Uterus (tissue), 4 donors: ENCODE data around the gene GABRB3. TPM values are rescaled to one million over a fixed set of nuclear protein-coding genes. Genes with fewer than 3 reads are reported as not detected.

ENCODE experiments used
- DNase-seq, 2 donors: peaks; one replicate each; pipeline ENCODE4 v3.0.0-alpha.2; 2019 to 2020
- H3K27ac ChIP-seq, 2 donors: fragments of 200-600 bp; sonication (generic); 1 replicate in 1 of 2; 2 replicates in 1 of 2; pipeline ENCODE4 v1.5.1; 2016 to 2018
- H3K27me3 ChIP-seq, 2 donors: fragments of 200-600 bp; sonication (generic); one replicate each; pipeline ENCODE4 v1.5.1; 2018 to 2019; ENCODE audit warnings: control low read depth in 1 of 2
- H3K36me3 ChIP-seq, 2 donors: fragments of 200-600 bp; sonication (generic); one replicate each; pipeline ENCODE4 v1.5.1; 2019; ENCODE audit warnings: control low read depth in 1 of 2
- H3K4me1 ChIP-seq, 2 donors: fragments of 200-600 bp; sonication (generic); one replicate each; pipeline ENCODE4 v1.5.1; 2018 to 2019; ENCODE audit warnings: control low read depth in 1 of 2
- H3K4me3 ChIP-seq, 2 donors: fragments of 200-600 bp; sonication (generic); 1 replicate in 1 of 2; 2 replicates in 1 of 2; pipeline ENCODE4 v1.5.1; 2018 to 2019; ENCODE audit warnings: mild to moderate bottlenecking in 1 of 2
- H3K9me3 ChIP-seq, 2 donors: fragments of 200-600 bp; sonication (generic); one replicate each; pipeline ENCODE4 v1.5.1; 2019; ENCODE audit warnings: control low read depth in 1 of 2
- CTCF ChIP-seq, 4 experiments: fragments of 200-600 bp in 2 of 4; fragments of 450-650 bp in 2 of 4; sonication (generic) in 2 of 4; IDR thresholded peaks; one replicate each; pipeline ENCODE4 v1.5.1; 2016 to 2019; ENCODE audit warnings: antibody characterized with exemption in 4 of 4, mild to moderate bottlenecking in 2 of 4, moderate library complexity in 1 of 4
- POLR2A ChIP-seq, 2 donors: fragments of 450-650 bp; IDR thresholded peaks; one replicate each; pipeline ENCODE4 v1.6.1; 2016; ENCODE audit warnings: antibody characterized with exemption in 2 of 2, mild to moderate bottlenecking in 1 of 2, moderate library complexity in 1 of 2
- intact Hi-C: fragments of 100-400 bp; cut with DNase I; formaldehyde crosslinking; loops from one replicate; pipeline ENCODE4 v1.15.1; 2023; ENCODE audit warnings: low total_unique reads
- total RNA-seq, 4 donors: library from RNA; depleted of rRNA in 3 of 4; stranded (reverse); fragments of >200 nt in 3 of 4; gene quantifications; one replicate each; pipeline versions ENCODE4 v1.1.0 to v1.2.4, GENCODE V29; 2014 to 2023
- donor health status: DM: yes; HTN: yes; CAD: no.

Gene GABRB3
- total RNA-seq, 4 donors from 2014 or later: 1.7 to 6.2 (median 1.8) TPM; not detected in 1

GRCh38 chr15:26716069-26716468 lies 56.8 kb downstream of the GABRB3 start:
- no peak for DNase-seq
- Histone ChIP-seq H3K4me1 (no peaks in the 10 kb centered on the region), H3K4me3 (no peak overlapping the region), H3K27ac (no peak overlapping the region), H3K9me3 (no peaks in the 10 kb centered on the region), H3K36me3 (no peaks in the 10 kb centered on the region), H3K27me3 (no peaks in the 10 kb centered on the region)
- intact Hi-C loops: no loop called here
- TF ChIP-seq CTCF (IDR thresholded peaks at IDR 0.05) (no peak), POLR2A (IDR thresholded peaks at IDR 0.05) (no peak)

DNA sequence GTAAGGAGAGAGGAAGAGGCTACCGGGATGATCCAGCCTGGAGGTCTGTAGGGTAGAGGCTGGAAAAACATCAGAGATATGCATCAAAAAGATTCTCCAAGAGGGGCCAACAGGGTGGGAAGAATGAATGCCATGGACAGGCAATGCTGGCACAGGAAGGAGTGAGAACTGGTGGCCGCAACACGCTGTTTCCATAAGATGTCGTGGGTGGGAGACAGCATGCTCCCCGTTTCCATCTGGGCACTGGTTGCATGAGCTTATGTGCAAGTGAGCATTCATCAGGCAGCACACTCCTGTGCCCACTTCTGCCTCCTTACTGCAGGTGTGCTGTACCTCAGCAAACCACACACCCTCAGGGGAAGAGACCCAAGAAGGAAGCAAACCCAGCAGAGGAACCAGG lies 59.4 kb downstream of the GABRB3 start:
- Histone ChIP-seq H3K27me3 (no peaks in the 10 kb centered on the region), H3K9me3 (no peaks in the 10 kb centered on the region), H3K4me1 (no peaks in the 10 kb centered on the region), H3K4me3 (no peak overlapping the region), H3K36me3 (no peaks in the 10 kb centered on the region), H3K27ac (no peak overlapping the region)
- no peak for DNase-seq
- TF ChIP-seq CTCF (IDR thresholded peaks at IDR 0.05): no peak
- intact Hi-C loops: no loop called here

GRCh38 chr15:26712335-26712734 lies 60.5 kb downstream of the GABRB3 start:
- Histone ChIP-seq H3K9me3 (no peaks in the 10 kb centered on the region), H3K27ac (no peak overlapping the region), H3K4me1 (no peaks in the 10 kb centered on the region), H3K36me3 (no peaks in the 10 kb centered on the region), H3K27me3 (no peaks in the 10 kb centered on the region), H3K4me3 (no peak overlapping the region)
- intact Hi-C loops: no loop called here
- TF ChIP-seq CTCF (IDR thresholded peaks at IDR 0.05) (no peak), POLR2A (IDR thresholded peaks at IDR 0.05) (no peak)
- DNase-seq: no peak

DNA sequence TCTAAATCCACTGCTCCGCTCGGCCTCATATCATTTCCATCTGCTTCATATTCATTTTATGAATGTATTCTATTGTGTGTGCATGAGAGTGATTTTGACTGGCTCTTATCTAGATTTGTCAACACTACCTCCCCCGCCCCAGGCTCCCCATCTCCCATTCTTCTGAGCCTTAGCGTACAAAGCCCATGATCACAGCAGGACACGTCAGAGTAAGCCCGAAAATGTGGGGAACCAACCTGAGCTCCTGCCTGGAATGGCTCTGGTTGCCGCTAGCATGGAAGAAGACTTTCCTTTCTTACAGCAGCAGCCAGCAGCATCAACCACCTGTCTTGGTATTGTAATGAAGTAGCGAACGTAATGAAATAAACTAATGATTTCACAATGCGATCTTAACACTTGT lies 61.4 kb downstream of the GABRB3 start:
- intact Hi-C loops: no loop called here
- Histone ChIP-seq H3K27ac (no peak overlapping the region), H3K4me1 (no peaks in the 10 kb centered on the region), H3K36me3 (no peaks in the 10 kb centered on the region), H3K9me3 (no peaks in the 10 kb centered on the region), H3K27me3 (no peaks in the 10 kb centered on the region), H3K4me3 (no peak overlapping the region)
- no peak for TF ChIP-seq CTCF (IDR thresholded peaks at IDR 0.05)
- no peak for TF ChIP-seq POLR2A (IDR thresholded peaks at IDR 0.05)
- no peak for DNase-seq

DNA sequence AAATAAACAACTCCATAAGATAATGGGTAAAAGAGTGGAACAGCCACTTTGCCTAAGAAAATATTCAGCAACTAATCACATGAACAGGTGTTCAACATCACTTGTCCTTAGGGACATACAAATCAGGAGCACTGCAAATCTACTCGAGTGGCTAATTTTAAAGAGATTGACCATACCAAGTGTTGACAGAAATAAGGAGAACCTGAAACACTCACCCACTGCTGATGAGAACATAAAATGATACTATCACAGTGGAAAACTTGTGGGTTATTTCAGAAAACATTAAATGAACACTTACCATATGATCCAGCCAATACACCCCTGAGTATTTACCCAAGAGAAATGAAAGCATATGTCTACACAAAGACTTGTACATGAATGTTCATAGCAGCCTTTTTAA lies 70.5 kb downstream of the GABRB3 start:
- no peaks in the 10 kb centered on the region for H3K36me3 ChIP-seq
- TF ChIP-seq POLR2A (IDR thresholded peaks at IDR 0.05) (no peak), CTCF (IDR thresholded peaks at IDR 0.05) (no peak)
- intact Hi-C loops: no loop called here
- no peaks in the 10 kb centered on the region for H3K27me3 ChIP-seq
- no peaks in the 10 kb centered on the region for H3K4me1 ChIP-seq
- H3K4me3 ChIP-seq: no peak overlapping the region
- no peaks in the 10 kb centered on the region for H3K9me3 ChIP-seq
- no peak overlapping the region for H3K27ac ChIP-seq
- no peak for DNase-seq
